GM18498 (cell line): ENCODE results near the gene CGB1.

Experiments
- ATAC-seq: cut with Tn5 transposase; IDR thresholded peaks from one replicate; pipeline ENCODE4 v1.9.1; 2021; ENCODE audit warnings: mild to moderate bottlenecking, moderate library complexity; ENCODE audit not compliant: unreplicated experiment

The CGB1 gene

DNA sequence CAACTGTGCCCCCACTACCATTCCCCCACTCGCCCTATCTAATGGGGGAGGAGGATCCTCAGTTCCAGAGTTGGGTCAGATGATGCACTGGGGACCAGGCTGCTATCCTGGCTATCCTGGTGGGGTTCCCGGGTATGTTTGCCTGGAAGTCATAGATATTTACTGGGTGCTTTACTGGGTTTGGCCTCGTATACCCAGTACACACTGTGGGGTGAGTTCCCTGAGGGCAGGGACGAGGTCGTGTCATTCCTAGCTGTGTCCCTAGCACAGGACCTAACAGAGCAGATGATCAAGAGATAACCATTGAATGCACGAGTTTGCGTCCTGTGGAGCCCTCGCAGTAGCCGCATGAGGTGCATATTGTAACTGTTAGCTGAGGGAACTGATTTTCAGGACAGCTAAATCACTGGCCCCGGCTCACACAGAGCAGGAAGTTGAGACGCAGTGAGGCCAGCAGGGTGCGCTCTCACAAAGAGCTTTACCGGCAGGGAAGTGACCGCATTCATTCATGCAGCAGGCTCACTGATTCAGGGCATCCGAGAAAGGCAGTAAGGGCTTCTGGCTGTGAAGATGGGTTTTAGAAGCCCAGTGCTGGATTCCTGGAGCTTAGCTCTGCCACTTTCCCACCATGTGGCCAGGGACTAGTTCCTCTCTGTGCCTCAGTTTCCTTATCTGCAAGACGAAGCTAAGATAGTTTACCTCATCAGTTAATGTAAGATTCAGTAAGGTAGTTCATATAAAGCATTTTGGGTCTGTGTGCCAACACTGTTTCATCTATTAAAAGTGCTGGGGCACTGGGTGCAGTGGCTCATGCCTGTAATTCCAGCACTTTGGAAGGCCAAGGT, 37.0 kb downstream of the CGB1 start:
- no peak for ATAC-seq

GRCh38 chr19:48997972-48998371, 38.7 kb downstream of the CGB1 start:
- no peak for ATAC-seq

DNA sequence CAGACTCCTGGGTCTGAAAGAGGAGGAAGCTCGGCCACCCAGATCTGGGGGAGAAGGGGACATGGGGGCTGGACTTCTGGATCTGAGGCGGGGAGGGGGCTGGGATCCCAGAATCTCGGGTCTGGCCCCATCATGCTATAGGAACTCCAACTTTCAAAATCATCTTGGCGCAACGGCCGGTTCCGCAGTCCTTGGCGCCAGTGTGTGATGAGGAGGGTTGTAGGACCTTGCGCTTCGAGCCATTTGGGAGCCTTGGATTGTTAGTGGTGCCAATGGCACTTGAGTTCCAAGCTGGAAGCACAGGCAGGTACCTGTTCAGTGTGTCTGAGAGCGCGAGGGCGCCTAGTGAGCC, 42.7 kb downstream of the CGB1 start:
- ATAC-seq, result no peak

DNA sequence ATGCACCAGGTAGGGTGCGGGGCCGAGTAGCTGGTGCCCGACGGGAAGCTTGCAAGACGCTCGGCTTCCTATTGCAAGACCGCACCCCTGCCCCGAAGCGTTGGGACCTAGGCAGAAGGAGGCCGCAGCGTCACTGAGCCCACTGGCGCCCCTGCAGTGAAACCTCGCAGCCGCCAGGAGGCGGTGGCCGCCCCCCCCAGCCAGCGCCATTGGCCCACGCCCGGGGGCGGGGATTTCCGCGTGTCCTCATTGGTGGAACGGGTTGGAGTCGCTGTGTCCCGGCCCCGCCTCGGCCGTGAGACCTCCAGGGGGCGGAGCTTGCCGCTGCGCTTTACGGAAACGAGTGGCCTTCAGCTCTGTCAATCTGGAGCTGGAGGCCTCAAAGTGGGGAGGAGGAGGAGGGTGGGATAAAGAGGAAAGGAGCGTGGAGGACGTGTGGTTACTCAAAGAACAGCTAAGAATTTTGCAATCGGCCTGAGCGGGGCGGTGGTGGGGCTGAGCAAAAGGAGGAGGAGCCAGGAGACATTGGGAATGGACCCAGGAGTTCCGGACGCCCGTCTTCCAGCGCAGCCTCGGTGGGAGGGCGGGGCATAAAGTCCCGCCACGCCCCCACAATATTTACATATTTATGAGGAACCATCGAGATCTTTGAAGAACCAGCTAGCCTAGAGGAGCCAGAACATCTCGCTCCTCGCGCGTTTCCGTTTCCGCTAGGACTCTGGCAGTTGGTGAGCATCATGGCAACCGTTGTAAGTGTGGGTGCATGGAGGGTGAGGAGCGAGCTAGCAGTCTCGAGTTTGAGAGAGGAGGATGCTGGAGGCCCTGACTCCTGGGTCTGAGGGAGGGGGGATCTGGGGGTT, 43.3 kb downstream of the CGB1 start, which contains the start of the genes GYS1 and RUVBL2:
Gene GYS1 (minus strand): TSS at position 135 of the 860 bp plus-strand sequence. CDS start 197 bp downstream, outside the sequence.
Gene RUVBL2 (plus strand): TSS at position 713 of the 860 bp plus-strand sequence. CDS start 25 bp downstream, at position 738.
- peak; percentile 85 for ATAC-seq

- peak; percentile 4 for ATAC-seq
Measured at GRCh38 chr19:48992581-48993174, 44.0 kb downstream of the CGB1 start.

GRCh38 chr19:48991873-48992580, 44.7 kb downstream of the CGB1 start:
- ATAC-seq, result no peak

GRCh38 chr19:48991011-48991609, 45.6 kb downstream of the CGB1 start:
- no peak for ATAC-seq

GRCh38 chr19:48990400-48990799, 46.3 kb downstream of the CGB1 start:
- ATAC-seq, result no peak

DNA sequence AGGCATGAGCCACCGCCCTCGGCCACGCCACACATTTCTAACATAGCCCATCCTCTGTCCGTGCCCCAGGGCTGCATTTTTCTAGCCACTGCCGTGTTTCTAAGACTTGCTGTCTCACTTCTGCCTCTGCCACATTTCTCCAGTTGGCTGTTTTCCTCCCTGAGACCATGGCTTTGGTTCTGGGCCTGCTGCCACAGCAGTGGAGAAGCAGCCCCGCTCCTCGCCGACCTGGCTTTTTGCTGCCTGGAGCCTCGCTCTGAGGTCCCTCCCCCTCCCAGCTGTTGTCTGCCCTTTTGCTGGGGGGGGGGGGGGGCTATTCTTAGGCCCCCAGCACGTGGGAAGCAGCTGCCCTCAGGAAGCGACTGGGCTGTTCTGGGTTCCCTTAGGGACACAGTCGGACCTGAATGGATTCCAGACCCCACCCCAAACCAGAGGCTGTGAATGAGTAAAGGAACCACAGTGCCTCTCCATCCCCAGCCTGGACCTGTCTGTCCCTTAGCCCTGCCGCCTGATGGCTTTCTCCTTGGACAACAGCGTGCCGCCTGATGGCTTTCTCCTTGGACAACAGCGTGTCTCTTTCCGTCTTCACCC, 46.9 kb downstream of the CGB1 start:
- no peak for ATAC-seq

DNA sequence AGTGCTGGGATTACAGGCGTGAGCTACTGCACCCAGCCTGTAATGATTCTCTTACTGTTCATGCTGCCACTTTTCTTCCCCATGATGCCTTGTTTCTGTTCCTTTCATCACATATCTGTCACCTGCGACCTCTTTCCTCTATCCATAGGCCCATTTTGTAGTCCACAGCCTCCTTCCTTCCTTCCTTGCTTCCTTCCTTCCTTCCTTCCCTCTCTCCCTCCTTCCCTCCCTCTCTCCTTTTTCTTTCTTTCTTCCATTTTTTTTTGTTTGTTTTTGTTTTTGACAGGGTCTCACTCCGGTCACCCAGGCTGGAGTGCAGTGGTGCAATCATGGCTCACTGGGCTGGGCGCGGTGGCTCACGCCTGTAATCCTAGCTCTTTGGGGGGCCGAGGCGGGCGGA, 47.8 kb downstream of the CGB1 start:
- no peak for ATAC-seq

GRCh38 chr19:48988286-48988685, 48.4 kb downstream of the CGB1 start:
- ATAC-seq, result no peak

DNA sequence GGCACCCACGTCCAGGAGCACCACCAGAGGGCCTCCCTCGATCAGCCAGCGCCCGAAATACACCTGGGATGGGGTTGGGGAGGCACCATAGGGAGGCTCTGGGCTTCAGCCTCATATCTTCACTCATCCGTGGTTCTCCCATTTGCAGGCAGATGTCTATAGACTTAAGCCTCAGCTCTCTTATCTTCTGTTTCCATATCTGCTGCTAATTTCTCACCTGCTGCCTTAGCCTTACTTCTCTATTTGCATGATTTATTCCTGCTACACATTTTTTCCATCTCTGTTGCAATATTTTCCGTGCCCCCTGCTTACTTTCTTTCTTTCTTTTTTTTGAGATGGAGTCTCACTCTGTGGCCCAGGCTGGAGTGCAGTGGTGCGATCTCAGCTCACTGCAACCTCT, 49.4 kb downstream of the CGB1 start:
- ATAC-seq, result no peak

GRCh38 chr19:48986211-48986610, 50.5 kb downstream of the CGB1 start:
- ATAC-seq, result no peak

GRCh38 chr19:48985711-48986110, 51.0 kb downstream of the CGB1 start:
- no peak for ATAC-seq
